GM12864 (cell line): ENCODE results near the gene GIMD1.
"Not testable (repeated sequence)": the region's sequence is repeated elsewhere in the genome, so short reads cannot be mapped to it uniquely, and the experiment has no call there.

Source experiments
- DNase-seq: peaks from one replicate; pipeline ENCODE4 v3.0.0-alpha.2; 2011; ENCODE audit warnings: low read depth
- H3K4me3 ChIP-seq: 2 replicates; pipeline ENCODE4 v1.5.1; 2011; ENCODE audit warnings: mild to moderate bottlenecking, low read depth, low read length, control low read depth
- TF ChIP-seq, protein P1 (sequence below): IDR thresholded peaks from 2 replicates; pipeline ENCODE4 v1.5.1; 2011; ENCODE audit warnings: low read depth, mild to moderate bottlenecking, moderate library complexity, low read length, control low read depth, inconsistent platforms; ENCODE audit errors: missing control alignments

GIMD1 gene

DNA sequence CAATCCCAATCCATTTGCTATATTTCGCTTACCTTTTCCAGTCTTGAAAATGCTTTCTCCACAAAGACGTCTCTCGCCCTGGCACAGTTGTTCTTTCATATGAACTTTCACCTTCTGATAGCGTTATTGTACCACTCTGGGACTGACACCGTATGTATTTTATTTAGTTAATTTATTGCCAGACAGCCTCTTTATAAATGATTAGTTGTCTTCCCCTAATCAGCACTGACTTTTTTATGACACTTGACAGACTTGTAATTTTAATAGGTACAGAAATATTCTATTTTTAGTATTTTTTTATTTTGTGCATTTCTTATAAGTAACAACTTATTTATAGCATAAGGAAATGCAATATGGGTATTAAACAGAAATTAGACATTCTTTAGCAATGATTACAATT, at the start of gene GIMD1:
TSS of gene GIMD1 (minus strand) at position 101 of the 400 bp plus-strand sequence. CDS start 1,343 bp downstream, outside the sequence.
- TF ChIP-seq, protein P1, sequence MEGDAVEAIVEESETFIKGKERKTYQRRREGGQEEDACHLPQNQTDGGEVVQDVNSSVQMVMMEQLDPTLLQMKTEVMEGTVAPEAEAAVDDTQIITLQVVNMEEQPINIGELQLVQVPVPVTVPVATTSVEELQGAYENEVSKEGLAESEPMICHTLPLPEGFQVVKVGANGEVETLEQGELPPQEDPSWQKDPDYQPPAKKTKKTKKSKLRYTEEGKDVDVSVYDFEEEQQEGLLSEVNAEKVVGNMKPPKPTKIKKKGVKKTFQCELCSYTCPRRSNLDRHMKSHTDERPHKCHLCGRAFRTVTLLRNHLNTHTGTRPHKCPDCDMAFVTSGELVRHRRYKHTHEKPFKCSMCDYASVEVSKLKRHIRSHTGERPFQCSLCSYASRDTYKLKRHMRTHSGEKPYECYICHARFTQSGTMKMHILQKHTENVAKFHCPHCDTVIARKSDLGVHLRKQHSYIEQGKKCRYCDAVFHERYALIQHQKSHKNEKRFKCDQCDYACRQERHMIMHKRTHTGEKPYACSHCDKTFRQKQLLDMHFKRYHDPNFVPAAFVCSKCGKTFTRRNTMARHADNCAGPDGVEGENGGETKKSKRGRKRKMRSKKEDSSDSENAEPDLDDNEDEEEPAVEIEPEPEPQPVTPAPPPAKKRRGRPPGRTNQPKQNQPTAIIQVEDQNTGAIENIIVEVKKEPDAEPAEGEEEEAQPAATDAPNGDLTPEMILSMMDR = no peak
- no peak for DNase-seq
- no peak within 1 kb of the TSS for H3K4me3 ChIP-seq

DNA sequence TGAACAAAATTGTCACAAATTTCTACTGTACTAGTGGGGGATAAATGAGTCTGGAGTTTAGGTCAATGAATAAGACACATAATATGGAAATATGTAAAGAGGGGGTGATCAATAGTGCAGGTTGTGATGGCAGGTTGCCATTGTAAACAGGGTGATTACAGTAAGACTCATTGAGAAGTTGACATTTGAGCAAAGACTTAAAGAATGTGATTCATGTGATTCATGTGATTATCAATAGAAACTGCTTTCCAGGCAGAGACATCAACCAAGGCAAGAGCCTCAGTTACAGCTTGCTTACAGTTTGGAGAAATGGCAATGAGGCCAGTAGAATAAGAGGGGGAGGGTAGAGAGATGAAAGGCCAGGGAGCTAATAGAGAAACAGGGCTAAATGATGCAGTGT, 45.8 kb upstream of the GIMD1 start:
- no peak for DNase-seq
- TF ChIP-seq, protein P1 = no peak
- no peak overlapping the region for H3K4me3 ChIP-seq

DNA sequence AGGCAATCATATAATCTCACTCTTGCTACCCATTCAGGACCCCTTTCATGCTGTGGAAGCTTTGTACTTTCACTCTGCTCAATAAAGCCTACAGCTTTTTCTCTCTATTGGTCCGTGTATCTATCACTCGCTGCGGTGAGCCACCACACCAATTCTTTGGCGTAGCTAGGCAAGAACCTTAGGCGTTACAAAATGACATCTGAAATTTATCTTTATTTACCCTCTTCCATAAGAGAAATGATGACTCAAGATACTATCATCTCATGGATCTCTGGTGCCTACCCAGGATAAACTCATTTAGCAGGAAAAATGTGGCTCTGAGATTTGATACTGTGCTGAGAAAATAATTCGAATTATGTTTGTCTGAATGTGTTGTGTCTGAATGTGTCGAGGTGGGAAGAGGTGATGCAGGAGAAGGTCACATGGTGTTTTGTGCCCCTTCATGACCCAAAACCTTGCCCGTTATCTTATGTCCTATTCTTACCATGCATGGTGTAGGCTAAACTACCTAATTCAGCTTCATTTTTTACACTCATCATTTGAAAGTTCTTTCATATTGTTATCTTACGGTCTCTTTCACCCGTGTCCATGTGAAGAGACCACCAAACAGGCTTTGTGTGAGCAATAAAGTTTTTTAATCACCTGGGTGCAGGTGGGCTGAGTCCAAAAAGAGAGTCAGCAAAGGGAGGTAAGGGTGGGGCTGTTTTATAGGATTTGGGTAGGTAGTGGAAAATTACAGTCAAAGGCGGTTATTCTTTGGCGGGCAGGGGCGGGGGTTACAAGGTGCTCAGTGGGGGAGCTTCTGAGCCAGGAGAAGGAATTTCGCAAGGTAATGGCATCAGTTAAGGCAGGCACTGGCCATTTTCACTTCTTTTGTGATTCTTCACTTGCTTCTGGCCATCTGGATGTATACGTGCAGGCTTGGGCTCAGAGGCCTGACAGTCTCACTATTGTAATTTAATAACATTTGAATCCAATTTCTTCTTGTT, 41.6 kb upstream of the GIMD1 start:
- H3K4me3 ChIP-seq = no peak overlapping the region
- DNase-seq = no peak
- TF ChIP-seq, protein P1 = no peak

DNA sequence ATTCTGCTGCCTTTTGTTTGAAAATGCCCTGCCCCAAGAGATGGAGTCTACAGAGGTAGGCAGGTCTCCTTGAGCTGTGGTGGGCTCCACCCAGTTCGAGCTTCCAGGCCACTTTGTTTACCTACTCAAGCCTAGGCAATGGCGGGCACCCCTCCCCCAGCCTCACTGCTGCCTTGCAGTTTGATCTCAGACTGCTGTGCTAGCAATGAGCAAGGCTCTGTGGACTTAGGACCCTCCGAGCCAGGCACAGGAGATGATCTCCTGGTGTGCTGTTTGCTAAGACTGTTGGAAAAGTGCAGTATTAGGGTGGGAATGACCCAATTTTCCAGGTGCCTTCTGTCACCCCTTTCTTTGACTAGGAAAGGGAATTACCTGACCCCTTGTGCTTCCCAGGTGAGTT, 39.4 kb upstream of the GIMD1 start:
- H3K4me3 ChIP-seq, DNase-seq: not testable (repeated sequence)

DNA sequence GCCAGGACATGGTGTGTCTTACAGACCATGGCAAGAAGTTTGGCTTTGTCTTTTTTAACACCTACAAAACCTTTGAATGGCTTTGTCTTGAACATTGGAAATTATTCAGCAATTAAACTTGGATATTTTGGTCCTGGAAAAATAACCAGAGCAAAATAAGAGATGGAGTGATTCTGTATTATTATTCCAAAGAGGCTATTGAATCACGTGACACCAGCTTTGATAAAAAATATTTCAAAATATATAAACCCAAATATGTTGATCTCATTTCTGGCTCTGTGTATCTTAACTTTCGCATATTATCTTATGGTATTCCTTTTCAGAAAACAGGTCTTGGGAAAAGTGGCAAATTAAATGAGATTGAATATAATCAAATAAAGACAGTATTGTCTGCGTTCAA, 32.6 kb upstream of the GIMD1 start:
- DNase-seq = no peak
- TF ChIP-seq, protein P1 = no peak
- H3K4me3 ChIP-seq = no peak overlapping the region

DNA sequence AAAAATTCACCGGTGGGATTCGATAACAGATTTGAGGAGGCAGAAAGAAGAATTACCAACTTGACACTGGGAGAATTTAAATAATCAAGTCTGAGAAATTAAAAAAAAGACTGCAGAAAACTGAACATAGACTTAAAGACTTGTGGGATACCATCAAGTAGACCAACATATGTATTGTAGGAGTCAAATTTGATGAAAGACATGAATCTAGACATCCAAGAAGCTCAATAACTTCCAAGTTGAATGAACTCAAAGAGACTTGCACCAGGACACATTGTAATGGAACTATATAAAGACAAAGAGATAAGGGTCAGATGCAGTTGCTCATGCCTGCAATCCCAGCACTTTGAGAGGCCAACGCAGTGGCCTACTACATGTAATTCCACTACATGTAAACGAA, 30.3 kb upstream of the GIMD1 start:
- DNase-seq = not testable (repeated sequence)

DNA sequence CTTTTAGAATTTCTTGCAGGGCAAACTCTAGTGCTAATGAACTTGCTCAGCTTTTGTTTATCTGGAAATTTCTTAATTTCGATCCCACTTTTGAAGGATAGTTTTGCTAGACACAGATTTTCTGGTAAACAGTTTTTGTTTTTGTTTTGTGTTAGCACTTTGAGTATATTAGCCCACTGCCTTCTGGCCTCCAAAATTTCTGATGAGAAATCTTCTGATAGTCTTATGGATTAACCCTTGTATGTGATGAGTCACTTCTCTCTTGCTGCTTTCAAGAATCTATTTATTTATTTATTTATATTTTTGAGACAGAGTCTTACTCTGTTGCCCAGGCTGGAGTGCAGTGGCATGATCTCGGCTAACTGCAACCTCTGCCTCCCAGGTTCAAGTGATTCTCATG, 27.0 kb upstream of the GIMD1 start:
- DNase-seq = no peak

More for the DNA sequence above, 30.3 kb upstream of the GIMD1 start:
- H3K4me3 ChIP-seq = not testable (repeated sequence)

More for the DNA sequence above, 27.0 kb upstream of the GIMD1 start:
- no peak overlapping the region for H3K4me3 ChIP-seq
- TF ChIP-seq, protein P1 = no peak
